KMS-11 (cell line): ENCODE results near the gene UPF2.

Experiments
- H2AFZ ChIP-seq: fragments of 200-600 bp; sonication (generic); 2 replicates; pipeline ENCODE4 v1.6.1; 2016; ENCODE audit warnings: antibody characterized with exemption, mixed run types, low read depth
- H3K27ac ChIP-seq: fragments of 200-600 bp; sonication (generic); 2 replicates; pipeline ENCODE4 v1.6.1; 2016; ENCODE audit warnings: mild to moderate bottlenecking, mixed run types
- H3K27me3 ChIP-seq: fragments of 200-600 bp; sonication (generic); 2 replicates; pipeline ENCODE4 v1.6.1; 2017; ENCODE audit warnings: mild to moderate bottlenecking, low read depth, mixed run types, moderate library complexity; ENCODE audit not compliant: insufficient read depth
- H3K36me3 ChIP-seq: fragments of 200-600 bp; sonication (generic); 2 replicates; pipeline ENCODE4 v1.6.1; 2017; ENCODE audit warnings: mild to moderate bottlenecking, mixed run types; ENCODE audit not compliant: insufficient read depth
- H3K4me1 ChIP-seq: fragments of 200-600 bp; sonication (generic); 2 replicates; pipeline ENCODE4 v1.6.1; 2016; ENCODE audit warnings: mild to moderate bottlenecking, low read depth, mixed run types; ENCODE audit not compliant: poor library complexity, severe bottlenecking
- H3K4me2 ChIP-seq: fragments of 200-600 bp; sonication (generic); 2 replicates; pipeline ENCODE4 v1.7.0; 2016; ENCODE audit warnings: mild to moderate bottlenecking, mixed run types
- H3K4me3 ChIP-seq: fragments of 200-600 bp; sonication (generic); IDR thresholded peaks from 2 replicates; pipeline ENCODE4 v1.6.1; 2017; ENCODE audit warnings: low read depth, low read length, mixed read lengths; ENCODE audit not compliant: insufficient read depth
- H3K79me2 ChIP-seq: fragments of 200-600 bp; sonication (generic); 2 replicates; pipeline ENCODE4 v1.6.1; 2016; ENCODE audit warnings: low read depth, mixed run types; ENCODE audit not compliant: insufficient read depth
- H3K9ac ChIP-seq: fragments of 200-600 bp; sonication (generic); 2 replicates; pipeline ENCODE4 v1.6.1; 2016; ENCODE audit warnings: mild to moderate bottlenecking, mixed run types
- H4K20me1 ChIP-seq: fragments of 200-600 bp; sonication (generic); 2 replicates; pipeline ENCODE4 v1.6.1; 2016; ENCODE audit warnings: mild to moderate bottlenecking, mixed run types; ENCODE audit not compliant: insufficient read depth
- TF ChIP-seq, protein P1 (sequence below): fragments of 200-600 bp; sonication (generic); conservative IDR thresholded peaks from 2 replicates; pipeline ENCODE4 v1.6.1; 2017; ENCODE audit warnings: low read depth, mild to moderate bottlenecking, antibody characterized with exemption, low read length, moderate library complexity, mixed read lengths

Gene UPF2

GRCh38 chr10:11958956-11959355 lies 83.7 kb downstream of the UPF2 start:
- TF ChIP-seq, protein P1, sequence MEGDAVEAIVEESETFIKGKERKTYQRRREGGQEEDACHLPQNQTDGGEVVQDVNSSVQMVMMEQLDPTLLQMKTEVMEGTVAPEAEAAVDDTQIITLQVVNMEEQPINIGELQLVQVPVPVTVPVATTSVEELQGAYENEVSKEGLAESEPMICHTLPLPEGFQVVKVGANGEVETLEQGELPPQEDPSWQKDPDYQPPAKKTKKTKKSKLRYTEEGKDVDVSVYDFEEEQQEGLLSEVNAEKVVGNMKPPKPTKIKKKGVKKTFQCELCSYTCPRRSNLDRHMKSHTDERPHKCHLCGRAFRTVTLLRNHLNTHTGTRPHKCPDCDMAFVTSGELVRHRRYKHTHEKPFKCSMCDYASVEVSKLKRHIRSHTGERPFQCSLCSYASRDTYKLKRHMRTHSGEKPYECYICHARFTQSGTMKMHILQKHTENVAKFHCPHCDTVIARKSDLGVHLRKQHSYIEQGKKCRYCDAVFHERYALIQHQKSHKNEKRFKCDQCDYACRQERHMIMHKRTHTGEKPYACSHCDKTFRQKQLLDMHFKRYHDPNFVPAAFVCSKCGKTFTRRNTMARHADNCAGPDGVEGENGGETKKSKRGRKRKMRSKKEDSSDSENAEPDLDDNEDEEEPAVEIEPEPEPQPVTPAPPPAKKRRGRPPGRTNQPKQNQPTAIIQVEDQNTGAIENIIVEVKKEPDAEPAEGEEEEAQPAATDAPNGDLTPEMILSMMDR, result no peak

GRCh38 chr10:11951695-11952094 lies 90.9 kb downstream of the UPF2 start:
- no peak overlapping the region for H3K4me3 ChIP-seq
- no peak overlapping the region for H3K4me2 ChIP-seq
- peaks cover 11% of the 10 kb centered on the region for H3K4me1 ChIP-seq
- H4K20me1 ChIP-seq, result no peaks in the 10 kb centered on the region
- no peak overlapping the region for H3K9ac ChIP-seq
- H3K79me2 ChIP-seq, result no peaks in the 10 kb centered on the region
- peaks cover 10% of the 10 kb centered on the region; the same call in 1 of the 2 replicates for H3K36me3 ChIP-seq
- H3K27ac ChIP-seq, result no peak overlapping the region
- no peak overlapping the region for H2AFZ ChIP-seq
- TF ChIP-seq, protein P1, result no peak
- H3K27me3 ChIP-seq, result no peaks in the 10 kb centered on the region

More at GRCh38 chr10:11958956-11959355, 83.7 kb downstream of the UPF2 start:
- Histone ChIP-seq H3K4me1 (no peaks in the 10 kb centered on the region), H3K27me3 (no peaks in the 10 kb centered on the region), H3K27ac (no peak overlapping the region), H3K79me2 (no peaks in the 10 kb centered on the region), H2AFZ (no peak overlapping the region), H3K4me2 (no peak overlapping the region), H3K4me3 (no peak overlapping the region), H3K36me3 (peaks cover 13% of the 10 kb centered on the region; the same call in 1 of the 2 replicates), H3K9ac (no peak overlapping the region), H4K20me1 (no peaks in the 10 kb centered on the region)

DNA sequence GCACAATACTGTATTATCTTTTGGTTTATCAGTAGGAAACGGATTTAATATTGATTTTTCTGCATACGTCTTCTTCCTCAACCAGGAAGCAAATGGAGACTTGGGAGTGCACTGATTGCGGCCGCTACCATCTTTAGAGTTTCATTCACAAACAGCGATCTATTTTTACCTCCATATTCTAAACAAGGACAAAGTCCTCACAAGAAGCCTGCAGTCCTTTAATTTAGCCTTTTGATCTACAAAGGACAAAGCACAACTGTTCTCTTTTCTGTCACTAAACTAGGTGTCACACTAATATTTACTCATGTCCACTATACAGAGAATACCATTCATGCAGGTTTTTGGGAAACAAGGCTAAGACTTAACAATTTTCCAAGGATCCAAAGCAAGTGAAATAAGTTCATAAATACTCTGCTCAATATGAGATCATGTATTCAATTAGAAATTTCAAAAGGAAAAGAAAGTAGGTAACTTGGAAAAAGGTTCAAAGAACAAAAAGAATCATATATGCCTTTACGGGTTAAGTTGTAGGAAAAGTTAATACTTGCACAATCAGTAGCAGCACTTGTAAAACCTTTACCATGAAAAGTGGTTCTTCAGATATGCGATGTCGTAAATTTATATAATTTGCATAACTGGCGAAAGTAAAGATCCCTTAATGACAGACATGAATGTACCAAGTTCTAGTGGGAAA lies 92.1 kb downstream of the UPF2 start:
- H3K4me1 ChIP-seq, result peaks cover 11% of the 10 kb centered on the region
- no peak overlapping the region for H2AFZ ChIP-seq
- no peak overlapping the region for H3K4me3 ChIP-seq
- no peaks in the 10 kb centered on the region for H4K20me1 ChIP-seq
- H3K79me2 ChIP-seq, result no peaks in the 10 kb centered on the region
- H3K27ac ChIP-seq, result no peak overlapping the region
- peaks cover 4% of the 10 kb centered on the region; the same call in 1 of the 2 replicates for H3K36me3 ChIP-seq
- H3K4me2 ChIP-seq, result no peak overlapping the region
- TF ChIP-seq, protein P1, result no peak
- no peak overlapping the region for H3K9ac ChIP-seq
- H3K27me3 ChIP-seq, result no peaks in the 10 kb centered on the region

GRCh38 chr10:11949152-11949551 lies 93.5 kb downstream of the UPF2 start:
- Histone ChIP-seq H3K9ac (no peak overlapping the region), H3K4me3 (no peak overlapping the region), H3K79me2 (no peaks in the 10 kb centered on the region), H4K20me1 (no peaks in the 10 kb centered on the region), H3K4me2 (no peak overlapping the region), H2AFZ (no peak overlapping the region), H3K27ac (no peak overlapping the region), H3K27me3 (no peaks in the 10 kb centered on the region), H3K4me1 (peaks cover 11% of the 10 kb centered on the region), H3K36me3 (peaks cover 2% of the 10 kb centered on the region; the same call in 1 of the 2 replicates)
- TF ChIP-seq, protein P1, result no peak
